Liver (tissue), 3 donors: Measurements from ENCODE around the gene NFAT5.

Experiments used
- ATF3 ChIP-seq: IDR thresholded peaks from 2 replicates; pipeline ENCODE4 v1.6.1; 2016; ENCODE audit warnings: antibody characterized with exemption
- CTCF ChIP-seq: fragments of 150-350 bp; IDR thresholded peaks from 2 replicates; pipeline ENCODE4 v1.5.1; 2017; ENCODE audit warnings: improper control_type of control experiment, low read depth, low read length; ENCODE audit not compliant: missing input control
- GABPA ChIP-seq, 2 donors: IDR thresholded peaks in 1 of 2; conservative IDR thresholded peaks in 1 of 2; 2 replicates each; pipeline ENCODE4 v1.6.1; 2016; ENCODE audit warnings: antibody characterized with exemption in 2 of 2, mild to moderate bottlenecking in 1 of 2, moderate library complexity in 1 of 2
- RXRA ChIP-seq, 2 donors: IDR thresholded peaks; 2 replicates each; pipeline ENCODE4 v1.6.1; 2017 to 2018; ENCODE audit warnings: antibody characterized with exemption in 2 of 2, mild to moderate bottlenecking in 1 of 2
- SP1 ChIP-seq: IDR thresholded peaks from 2 replicates; pipeline ENCODE4 v1.6.1; 2018; ENCODE audit warnings: antibody characterized with exemption, mild to moderate bottlenecking
- TAF1 ChIP-seq: conservative IDR thresholded peaks from 2 replicates; pipeline ENCODE4 v1.6.1; 2016; ENCODE audit warnings: antibody characterized with exemption, mild to moderate bottlenecking
- YY1 ChIP-seq: IDR thresholded peaks from 2 replicates; pipeline ENCODE4 v1.6.1; 2016; ENCODE audit warnings: antibody characterized with exemption, mild to moderate bottlenecking
- TF ChIP-seq, protein P1 (sequence below): IDR thresholded peaks from 2 replicates; pipeline ENCODE4 v1.6.1; 2016; ENCODE audit warnings: antibody characterized with exemption
- TF ChIP-seq, protein P2 (sequence below): IDR thresholded peaks from 2 replicates; pipeline ENCODE4 v1.6.1; 2016; ENCODE audit warnings: antibody characterized with exemption, mild to moderate bottlenecking
- donor health status: healthy.
- donor health status: healthy.

DNA sequence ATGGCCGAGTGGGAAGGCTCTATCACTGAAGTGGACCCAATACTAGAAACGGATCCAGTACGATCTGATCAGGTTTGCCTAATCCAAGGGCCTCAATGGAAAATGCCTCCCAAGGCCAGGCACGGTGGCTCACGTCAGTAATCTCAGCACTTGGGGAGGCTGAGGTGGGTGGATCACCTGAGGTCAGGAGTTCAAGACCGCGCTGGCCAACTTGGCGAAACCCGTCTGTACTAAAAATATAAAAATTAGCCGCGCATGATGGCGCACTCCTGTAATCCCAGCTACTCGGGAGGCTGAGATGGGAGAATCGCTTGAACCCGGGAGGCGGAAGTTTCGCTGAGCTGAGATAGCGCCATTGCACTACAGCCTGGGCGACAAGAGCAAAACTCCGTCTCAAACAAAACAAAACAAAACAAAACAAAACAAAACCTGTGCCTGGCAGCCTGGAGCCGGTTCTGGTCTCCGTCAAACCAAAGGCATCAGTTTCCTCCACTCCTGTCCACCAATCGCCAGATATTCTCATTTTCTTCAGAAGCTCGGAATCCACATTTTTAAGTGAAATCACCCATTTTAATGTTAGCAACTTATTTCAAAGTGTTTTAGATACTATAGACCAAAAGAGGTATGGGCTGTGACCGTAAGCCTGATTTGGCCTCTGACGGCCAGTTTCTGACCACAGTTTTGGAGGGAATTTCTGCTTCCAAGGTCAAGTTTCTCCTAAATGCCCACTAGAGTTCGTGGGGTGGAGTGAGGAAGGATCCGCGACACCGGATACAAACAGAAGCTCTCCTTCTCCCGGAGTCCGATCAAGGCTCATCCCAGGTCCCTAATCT is 159.9 kb downstream of the NFAT5 start:
- TF ChIP-seq CTCF (no peak), YY1 (no peak), ATF3 (no peak), TAF1 (no peak), GABPA (IDR thresholded peaks at IDR 0.05 in 1 of 2, conservative IDR thresholded peaks at IDR 0.05 in 1 of 2) (no peak), RXRA (IDR thresholded peaks at IDR 0.05) (no peak), SP1 (no peak)
- TF ChIP-seq, protein P1, sequence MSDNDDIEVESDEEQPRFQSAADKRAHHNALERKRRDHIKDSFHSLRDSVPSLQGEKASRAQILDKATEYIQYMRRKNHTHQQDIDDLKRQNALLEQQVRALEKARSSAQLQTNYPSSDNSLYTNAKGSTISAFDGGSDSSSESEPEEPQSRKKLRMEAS = no peak
- TF ChIP-seq, protein P2, sequence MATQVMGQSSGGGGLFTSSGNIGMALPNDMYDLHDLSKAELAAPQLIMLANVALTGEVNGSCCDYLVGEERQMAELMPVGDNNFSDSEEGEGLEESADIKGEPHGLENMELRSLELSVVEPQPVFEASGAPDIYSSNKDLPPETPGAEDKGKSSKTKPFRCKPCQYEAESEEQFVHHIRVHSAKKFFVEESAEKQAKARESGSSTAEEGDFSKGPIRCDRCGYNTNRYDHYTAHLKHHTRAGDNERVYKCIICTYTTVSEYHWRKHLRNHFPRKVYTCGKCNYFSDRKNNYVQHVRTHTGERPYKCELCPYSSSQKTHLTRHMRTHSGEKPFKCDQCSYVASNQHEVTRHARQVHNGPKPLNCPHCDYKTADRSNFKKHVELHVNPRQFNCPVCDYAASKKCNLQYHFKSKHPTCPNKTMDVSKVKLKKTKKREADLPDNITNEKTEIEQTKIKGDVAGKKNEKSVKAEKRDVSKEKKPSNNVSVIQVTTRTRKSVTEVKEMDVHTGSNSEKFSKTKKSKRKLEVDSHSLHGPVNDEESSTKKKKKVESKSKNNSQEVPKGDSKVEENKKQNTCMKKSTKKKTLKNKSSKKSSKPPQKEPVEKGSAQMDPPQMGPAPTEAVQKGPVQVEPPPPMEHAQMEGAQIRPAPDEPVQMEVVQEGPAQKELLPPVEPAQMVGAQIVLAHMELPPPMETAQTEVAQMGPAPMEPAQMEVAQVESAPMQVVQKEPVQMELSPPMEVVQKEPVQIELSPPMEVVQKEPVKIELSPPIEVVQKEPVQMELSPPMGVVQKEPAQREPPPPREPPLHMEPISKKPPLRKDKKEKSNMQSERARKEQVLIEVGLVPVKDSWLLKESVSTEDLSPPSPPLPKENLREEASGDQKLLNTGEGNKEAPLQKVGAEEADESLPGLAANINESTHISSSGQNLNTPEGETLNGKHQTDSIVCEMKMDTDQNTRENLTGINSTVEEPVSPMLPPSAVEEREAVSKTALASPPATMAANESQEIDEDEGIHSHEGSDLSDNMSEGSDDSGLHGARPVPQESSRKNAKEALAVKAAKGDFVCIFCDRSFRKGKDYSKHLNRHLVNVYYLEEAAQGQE = no peak
